Measurements from ENCODE around the gene TIMM17A.

- TF ChIP-seq CTCF (conservative IDR thresholded peaks at IDR 0.05; ENCODE audit: low read depth, low read length) (no peak), ELK1 (IDR thresholded peaks at IDR 0.05; ENCODE audit: borderline replicate concordance, low read depth, low read length) (no peak), RAD21 (IDR thresholded peaks at IDR 0.05; ENCODE audit: low read length) (no peak), POLR2A (IDR thresholded peaks at IDR 0.05; ENCODE audit: low read depth, low read length) (no peak), CEBPB (IDR thresholded peaks at IDR 0.05; ENCODE audit: low read depth, low read length) (no peak), MAFK (IDR thresholded peaks at IDR 0.05; ENCODE audit: low read depth, low read length) (no peak), MXI1 (IDR thresholded peaks at IDR 0.05; ENCODE audit: borderline replicate concordance, low read depth, low read length) (no peak), NFE2L2 (IDR thresholded peaks at IDR 0.05; ENCODE audit: low read depth, low read length) (no peak)
These were observed 60.3 kb downstream of the TIMM17A start for GRCh38 chr1:202015662-202015937.

Measured in IMR-90 (cell line).